ENCODE measurements around the gene C17orf67.

The C17orf67 gene

GRCh38 chr17:56863974-56864373, 30.3 kb upstream of the C17orf67 start:
- no peak for DNase-seq (ENCODE audit: extremely low read depth, insufficient read length)
- Histone ChIP-seq H3K36me3 (ENCODE audit: control insufficient read depth, insufficient read depth, low read length) (peaks cover 8% of the 10 kb centered on the region), H3K27me3 (replicated peaks; ENCODE audit: control insufficient read depth, insufficient read depth, low read length) (no peaks in the 10 kb centered on the region), H3K4me3 (replicated peaks; ENCODE audit: low read depth, low read length) (no peak overlapping the region)
- TF ChIP-seq CTCF (IDR thresholded peaks at IDR 0.05; ENCODE audit: insufficient read depth, low read length, poor library complexity, severe bottlenecking), result no peak

GRCh38 chr17:56861899-56862298, 28.2 kb upstream of the C17orf67 start:
- Histone ChIP-seq H3K4me3 (replicated peaks; ENCODE audit: low read depth, low read length) (no peak overlapping the region), H3K36me3 (ENCODE audit: control insufficient read depth, insufficient read depth, low read length) (peaks cover 10% of the 10 kb centered on the region)
- TF ChIP-seq CTCF (IDR thresholded peaks at IDR 0.05; ENCODE audit: insufficient read depth, low read length, poor library complexity, severe bottlenecking), result no peak

DNA sequence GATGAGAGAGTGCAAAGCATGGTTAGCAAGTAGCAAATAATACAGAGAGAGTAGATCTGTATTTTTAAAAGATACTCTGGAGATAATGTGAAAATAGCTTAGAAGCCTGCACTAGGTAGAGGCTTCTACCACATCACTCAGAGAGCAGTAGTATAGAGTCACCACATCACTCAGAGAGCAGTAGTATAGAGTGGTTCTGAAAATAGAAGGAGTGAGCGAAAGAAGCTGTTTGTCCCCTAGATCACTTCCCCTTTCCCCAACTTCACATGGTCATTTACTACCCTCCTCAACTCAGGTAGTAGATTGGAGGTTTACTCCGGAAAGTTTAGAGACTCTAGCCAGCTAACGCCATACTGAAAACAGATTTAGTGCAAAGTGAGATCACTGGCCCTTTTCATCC, 17.3 kb upstream of the C17orf67 start:
- DNase-seq (ENCODE audit: extremely low read depth, insufficient read length), result no peak
- Histone ChIP-seq H3K36me3 (ENCODE audit: control insufficient read depth, insufficient read depth, low read length) (peaks cover 3% of the 10 kb centered on the region), H3K4me3 (replicated peaks; ENCODE audit: low read depth, low read length) (no peak overlapping the region), H3K27me3 (replicated peaks; ENCODE audit: control insufficient read depth, insufficient read depth, low read length) (no peaks in the 10 kb centered on the region)
- TF ChIP-seq CTCF (IDR thresholded peaks at IDR 0.05; ENCODE audit: insufficient read depth, low read length, poor library complexity, severe bottlenecking), result no peak

More at GRCh38 chr17:56861899-56862298, 28.2 kb upstream of the C17orf67 start:
- H3K27me3 ChIP-seq (replicated peaks; ENCODE audit: control insufficient read depth, insufficient read depth, low read length), result no peaks in the 10 kb centered on the region
- DNase-seq (ENCODE audit: extremely low read depth, insufficient read length), result no peak

DNA sequence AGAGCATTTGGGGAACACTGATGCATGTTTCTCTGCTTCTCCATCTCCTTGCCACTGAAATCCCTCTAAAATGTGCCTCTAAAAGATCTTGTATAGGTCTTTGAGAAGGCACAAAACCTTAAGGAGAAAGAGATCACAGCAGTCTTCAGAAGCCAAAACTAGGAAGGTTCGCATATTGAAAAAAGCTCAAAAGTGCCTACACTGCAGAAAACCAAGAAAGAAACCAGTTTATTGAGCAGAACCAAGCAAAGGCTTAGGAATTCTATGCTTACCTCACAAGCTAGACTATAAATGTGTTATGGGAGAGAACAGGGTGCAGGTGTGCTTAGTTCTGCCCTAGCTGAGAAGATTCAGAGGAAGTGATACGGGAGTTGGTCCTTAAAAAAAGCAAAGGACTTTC, 16.9 kb upstream of the C17orf67 start:
- peaks cover 3% of the 10 kb centered on the region for H3K36me3 ChIP-seq (ENCODE audit: control insufficient read depth, insufficient read depth, low read length)
- DNase-seq (ENCODE audit: extremely low read depth, insufficient read length), result no peak
- H3K4me3 ChIP-seq (replicated peaks; ENCODE audit: low read depth, low read length), result no peak overlapping the region
- H3K27me3 ChIP-seq (replicated peaks; ENCODE audit: control insufficient read depth, insufficient read depth, low read length), result no peaks in the 10 kb centered on the region
- TF ChIP-seq CTCF (IDR thresholded peaks at IDR 0.05; ENCODE audit: insufficient read depth, low read length, poor library complexity, severe bottlenecking), result no peak

- Histone ChIP-seq H3K4me3 (replicated peaks; ENCODE audit: low read depth, low read length) (no peak overlapping the region), H3K27me3 (replicated peaks; ENCODE audit: control insufficient read depth, insufficient read depth, low read length) (no peaks in the 10 kb centered on the region), H3K36me3 (ENCODE audit: control insufficient read depth, insufficient read depth, low read length) (peaks cover 3% of the 10 kb centered on the region)
- TF ChIP-seq CTCF (IDR thresholded peaks at IDR 0.05; ENCODE audit: insufficient read depth, low read length, poor library complexity, severe bottlenecking), result no peak
- no peak for DNase-seq (ENCODE audit: extremely low read depth, insufficient read length)
These were observed 15.4 kb upstream of the C17orf67 start for GRCh38 chr17:56849131-56849530.

- H3K36me3 ChIP-seq (ENCODE audit: control insufficient read depth, insufficient read depth, low read length), result peaks cover 3% of the 10 kb centered on the region
These were observed 13.4 kb upstream of the C17orf67 start for GRCh38 chr17:56847106-56847505.

More at GRCh38 chr17:56847106-56847505, 13.4 kb upstream of the C17orf67 start:
- DNase-seq (ENCODE audit: extremely low read depth, insufficient read length), result no peak
- no peak for TF ChIP-seq CTCF (IDR thresholded peaks at IDR 0.05; ENCODE audit: insufficient read depth, low read length, poor library complexity, severe bottlenecking)
- no peak overlapping the region for H3K4me3 ChIP-seq (replicated peaks; ENCODE audit: low read depth, low read length)
- no peaks in the 10 kb centered on the region for H3K27me3 ChIP-seq (replicated peaks; ENCODE audit: control insufficient read depth, insufficient read depth, low read length)

Measured in GM06990 (cell line).